GM12878 (cell line): ENCODE data around the gene UCKL1. TPM values are rescaled to one million over a fixed set of nuclear protein-coding genes. Genes with fewer than 3 reads are reported as not detected.
A peak's percentile ranks its signal among the peaks of the same experiment; 100 is the strongest.

Source experiments
- ATAC-seq: fragments of 200-7000 bp; cut with Tn5 transposase; 3 replicates; pipeline ENCODE4 v1.9.1; 2020; ENCODE audit warnings: mild to moderate bottlenecking, moderate library complexity
- Bru-seq: library from RNA; stranded (reverse); fragments of 400-500 nt; gene quantifications from one replicate; lab custom pipeline; 2021; lab: Mats Ljungman, UMichigan
- BruChase-seq, 2 experiments: library from RNA; stranded (reverse); fragments of 400-500 nt; gene quantifications; one replicate each; lab custom pipeline; 2021; lab: Mats Ljungman, UMichigan
- BruUV-seq: library from RNA; stranded (reverse); fragments of 400-500 nt; replicated peaks from 2 replicates; lab custom pipeline; 2021; lab: Mats Ljungman, UMichigan
- CTCF ChIA-PET: fragments of 300-600 bp; sonication (Branson Sonifier 250); formaldehyde crosslinking; extraction: SDS; loops from one replicate; lab custom pipeline; 2021; ENCODE audit warnings: inconsistent platforms; lab: Yijun Ruan, JAX
- POLR2A ChIA-PET: fragments of 350-600 bp; formaldehyde crosslinking; extraction: SDS; loops from one replicate; lab custom pipeline; 2021; ENCODE audit warnings: inconsistent platforms; lab: Charles Lee
- RAD21 ChIA-PET: fragments of 300-600 bp; sonication (Branson Sonifier 250); formaldehyde crosslinking; loops from one replicate; lab custom pipeline; 2023; ENCODE audit warnings: antibody characterized with exemption; ENCODE audit not compliant: unreplicated experiment; lab: Charles Lee
- SMC1A ChIA-PET: fragments of 300-600 bp; sonication (Branson Sonifier 250); formaldehyde crosslinking; loops from one replicate; lab custom pipeline; 2023; ENCODE audit not compliant: unreplicated experiment, uncharacterized antibody; lab: Charles Lee
- DNase-seq: peaks from one replicate; pipeline ENCODE4 v3.0.0-alpha.2; 2011; ENCODE audit warnings: low read depth, low spot score
- FAIRE-seq: peaks from 3 replicates; lab custom pipeline; 2011; peaks lifted over from hg19 to GRCh38; lab: Jason Lieb, UNC
- H2AFZ ChIP-seq: 2 replicates; pipeline ENCODE4 v1.6.0; 2011; ENCODE audit warnings: low read depth, low read length, control low read depth; ENCODE audit not compliant: control insufficient read depth
- H3K27ac ChIP-seq: 2 replicates; pipeline ENCODE4 v1.5.1; 2011; ENCODE audit warnings: control low read depth; ENCODE audit not compliant: control insufficient read depth, insufficient read depth
- H3K27me3 ChIP-seq, 2 experiments: replicated peaks in 1 of 2; 2 replicates each; pipeline versions ENCODE4 v1.6.0 to v1.6.1; 2011; ENCODE audit warnings: low read length in 1 of 2; ENCODE audit not compliant: control insufficient read depth in 2 of 2, insufficient read depth in 2 of 2
- H3K36me3 ChIP-seq, 2 experiments: 2 replicates each; pipeline ENCODE4 v1.5.1; 2011; ENCODE audit warnings: low read length in 1 of 2; ENCODE audit not compliant: control insufficient read depth in 2 of 2, insufficient read depth in 2 of 2
- H3K4me1 ChIP-seq: 2 replicates; pipeline ENCODE4 v1.6.1; 2011; ENCODE audit warnings: mild to moderate bottlenecking, low read length, moderate library complexity, mixed read lengths; ENCODE audit not compliant: control insufficient read depth, insufficient read depth
- H3K4me2 ChIP-seq: 2 replicates; pipeline ENCODE4 v1.6.0; 2011; ENCODE audit warnings: control low read depth; ENCODE audit not compliant: control insufficient read depth, insufficient read depth
- H3K4me3 ChIP-seq: fragments of 200-600 bp; sonication (generic); 2 replicates; pipeline ENCODE4 v1.5.1; 2016
- H3K79me2 ChIP-seq: 2 replicates; pipeline ENCODE4 v1.6.0; 2011; ENCODE audit warnings: low read length; ENCODE audit not compliant: control insufficient read depth, insufficient read depth
- H3K9ac ChIP-seq: 2 replicates; pipeline ENCODE4 v1.8.0; 2011; ENCODE audit warnings: low read length, control low read depth, mixed read lengths; ENCODE audit not compliant: control insufficient read depth, insufficient read depth
- H3K9me3 ChIP-seq: replicated peaks from 3 replicates; pipeline ENCODE4 v1.5.1; 2011; ENCODE audit warnings: mild to moderate bottlenecking, low read length; ENCODE audit not compliant: control insufficient read depth, insufficient read depth
- H4K20me1 ChIP-seq: 2 replicates; pipeline ENCODE4 v1.6.0; 2011; ENCODE audit not compliant: control insufficient read depth, insufficient read depth
- ATF2 ChIP-seq: IDR thresholded peaks from 2 replicates; pipeline ENCODE4 v1.6.1; 2012; ENCODE audit warnings: low read length, inconsistent platforms
- ATF3 ChIP-seq: IDR thresholded peaks from 2 replicates; pipeline ENCODE4 v1.6.1; 2011; ENCODE audit warnings: low read depth, mild to moderate bottlenecking, low read length, moderate library complexity, borderline replicate concordance; ENCODE audit errors: extremely low read depth
- BHLHE40 ChIP-seq, 2 experiments: fragments of 450-650 bp in 1 of 2; IDR thresholded peaks; 2 replicates each; pipeline ENCODE4 v1.6.1; 2011 to 2017; ENCODE audit warnings: low read depth in 2 of 2, borderline replicate concordance in 1 of 2, improper control_type of control experiment in 1 of 2, low read length in 1 of 2, mild to moderate bottlenecking in 1 of 2
- FOXK2 ChIP-seq: fragments of 450-650 bp; IDR thresholded peaks from 2 replicates; pipeline ENCODE4 v1.6.1; 2017; ENCODE audit warnings: mild to moderate bottlenecking, moderate library complexity
- HSF1 ChIP-seq: fragments of 150-350 bp; IDR thresholded peaks from 2 replicates; pipeline ENCODE4 v1.6.1; 2014; ENCODE audit warnings: mild to moderate bottlenecking, low read depth, low read length
- LARP7 ChIP-seq: fragments of 450-650 bp; IDR thresholded peaks from 2 replicates; pipeline ENCODE4 v1.6.1; 2017; ENCODE audit warnings: mild to moderate bottlenecking
- NR2C2 ChIP-seq: IDR thresholded peaks from 2 replicates; pipeline ENCODE4 v1.6.1; 2011; ENCODE audit warnings: borderline replicate concordance, low read depth; ENCODE audit not compliant: control insufficient read depth, insufficient read length
- NR2F1 ChIP-seq: fragments of 450-650 bp; conservative IDR thresholded peaks from 2 replicates; pipeline ENCODE4 v1.6.1; 2017; ENCODE audit warnings: mild to moderate bottlenecking
- PAX5 ChIP-seq: IDR thresholded peaks from 2 replicates; pipeline ENCODE4 v1.6.1; 2011; ENCODE audit warnings: low read depth, low read length, borderline replicate concordance
- POLR2AphosphoS2 ChIP-seq: IDR thresholded peaks from 2 replicates; pipeline ENCODE4 v1.6.1; 2011; ENCODE audit warnings: low read depth, mild to moderate bottlenecking, low read length, improper control_type of control experiment, moderate library complexity
- POLR2AphosphoS5 ChIP-seq: IDR thresholded peaks from 2 replicates; pipeline ENCODE4 v1.6.1; 2011; ENCODE audit warnings: mild to moderate bottlenecking, low read length, inconsistent platforms
- SIX5 ChIP-seq: IDR thresholded peaks from 2 replicates; pipeline ENCODE4 v1.6.1; 2011; ENCODE audit warnings: mild to moderate bottlenecking, low read depth, low read length, moderate library complexity; ENCODE audit not compliant: severe bottlenecking
- YY1 ChIP-seq: IDR thresholded peaks from 2 replicates; pipeline ENCODE4 v1.6.1; 2011; ENCODE audit warnings: low read depth, mild to moderate bottlenecking, low read length
- WGBS: methylation state at CpG from one replicate; pipeline ENCODE4 v1.1.6; 2016; ENCODE audit warnings: low lambda C conversion rate; ENCODE audit not compliant: insufficient replicate concordance, insufficient coverage; ENCODE audit errors: missing lambda C conversion rate; 5-methylcytosine and 5-hydroxymethylcytosine counted together
- in situ Hi-C: fragments of 300-500 bp; cut with MboI; formaldehyde crosslinking; loops from 9 replicates; pipeline ENCODE4 v1.14.3; 2018; ENCODE audit warnings: mixed read lengths
- intact Hi-C: fragments of 100-400 bp; cut with micrococcal nuclease; formaldehyde crosslinking; loops from one replicate; pipeline ENCODE4 v1.14.2; 2022; ENCODE audit not compliant: unreplicated experiment
- long read RNA-seq, 2 experiments: library from polyadenylated mRNA; unstranded; transcript quantifications; one replicate each; pipeline ENCODE4 v2.0.0, GENCODE V29; 2019 to 2020
- polyA minus RNA-seq, 3 experiments: library from RNA; depleted of rRNA, polyadenylated mRNA; stranded (reverse); fragments of >200 nt; gene quantifications; 2 replicates each; pipeline ENCODE4 v1.2.3, GENCODE V29; 2011
- polyA plus RNA-seq, 11 experiments: library from polyadenylated mRNA; depleted of rRNA in 4 of 11; unstranded in 6 of 11; stranded (reverse) in 5 of 11; fragments of >200 nt; fragmentation: Nextera tagmentation in 4 of 11; fragmentation: Illumina TruSeq in 1 of 11; extraction: Ambion mirVana in 4 of 11; extraction: Trizol in 1 of 11; gene quantifications; 1 replicate in 1 of 11; 2 replicates in 10 of 11; pipeline versions ENCODE4 v1.2.1 to v1.2.3, GENCODE V29; 2011 to 2016; ENCODE audit warnings: inconsistent platforms in 2 of 11, missing spikeins in 2 of 11, low read depth in 1 of 11
- total RNA-seq, 4 experiments: library from RNA; depleted of rRNA in 3 of 4; stranded (reverse); fragments of >200 nt in 3 of 4; fragmentation: Illumina TruSeq in 1 of 4; extraction: Trizol in 1 of 4; gene quantifications; 2 replicates each; pipeline versions ENCODE4 v1.2.1 to v1.2.3, GENCODE V29; 2013 to 2021

Gene UCKL1
- total RNA-seq (2013; cell fraction: nucleolus; rRNA removed) = 58.9 and 62.6 TPM in 2 replicates
- 17.5 and 23.6 TPM in 2 replicates for total RNA-seq (2014; rRNA removed)
- 11.0 and 13.2 TPM in 2 replicates for total RNA-seq (2014; rRNA removed; fragmentation: Illumina TruSeq; extraction: Trizol)
- 30.0 and 36.3 TPM in 2 replicates for total RNA-seq (2021)
- polyA plus RNA-seq (2011; ENCODE audit: low read depth) = 10.2 TPM
- 10.9 and 26.0 TPM in 2 replicates for polyA plus RNA-seq (2011; rRNA removed)
- polyA plus RNA-seq (2011; cell fraction: cytosol; rRNA removed) = 34.7 and 54.2 TPM in 2 replicates
- polyA plus RNA-seq (2011; cell fraction: nucleus; rRNA removed) = 190 and 213 TPM in 2 replicates
- polyA plus RNA-seq (2012) = 22.7 and 27.4 TPM in 2 replicates
- polyA plus RNA-seq (2014; fragmentation: Illumina TruSeq; extraction: Trizol) = 5.6 and 13.4 TPM in 2 replicates
- 1 to 10 TPM; 2.4 to 7.9 TPM for polyA plus RNA-seq (2014; fragmentation: Nextera tagmentation; extraction: Ambion mirVana)
- polyA plus RNA-seq (2014; rRNA removed) = 34.4 and 42.5 TPM in 2 replicates
- 10 to 100 TPM; 27.9 to 30.8 TPM for polyA plus RNA-seq (2016; fragmentation: Nextera tagmentation; extraction: Ambion mirVana)
- 21.1 and 31.2 TPM in 2 replicates for polyA minus RNA-seq (2011; rRNA and poly(A)+ RNA removed)
- polyA minus RNA-seq (2011; cell fraction: cytosol; rRNA and poly(A)+ RNA removed) = 9.9 and 11.3 TPM in 2 replicates
- 26.1 and 40.2 TPM in 2 replicates for polyA minus RNA-seq (2011; cell fraction: nucleus; rRNA and poly(A)+ RNA removed)
- percentile 63 among the genes with signal in this experiment for Bru-seq, nascent RNA
- BruChase-seq, experiment 1, labeled RNA remaining after a 6-hour chase = percentile 84 among the genes with signal in this experiment
- percentile 80 among the genes with signal in this experiment for BruChase-seq, experiment 2, labeled RNA remaining after a 2-hour chase
- long read RNA-seq, experiment 1, partial matches to known transcripts = 9 of 29 reads
- long read RNA-seq, experiment 1, other reads (novel, unspliced or antisense) = 20 of 29 reads
- long read RNA-seq, experiment 2, partial matches to known transcripts = 5 of 22 reads
- long read RNA-seq, experiment 2, other reads (novel, unspliced or antisense) = 17 of 22 reads

- FAIRE-seq = no peak
- peaks cover 3% of the 10 kb centered on the region; the same call in 1 of the 2 replicates for H4K20me1 ChIP-seq
- BruUV-seq = no TSS peak
- TF ChIP-seq POLR2AphosphoS5 (peak; percentile 65; the same call in 1 of the 2 replicates), PAX5 (no peak), NR2F1 (peak; percentile 89), NR2C2 (no peak), ATF3 (peak; percentile 66; the same call in 1 of the 2 replicates), YY1 (peak; percentile 94), BHLHE40 (IDR thresholded peaks at IDR 0.05; ENCODE audit: borderline replicate concordance in 1 of 2, low read depth in 2 of 2, low read length in 1 of 2) (peak; percentile 86 to 95), HSF1 (peak; percentile 53; the same call in 1 of the 2 replicates), ATF2 (no peak), POLR2AphosphoS2 (peak; percentile 83; the same call in 1 of the 2 replicates), LARP7 (peak; percentile 76), SIX5 (peak; percentile 97), FOXK2 (no peak)
Measured at GRCh38 chr20:63955827-63956663, at the start of gene UCKL1. Gene UCKL1 (minus strand): TSS chr20:63956416. CDS start chr20:63956372, 44 bp downstream.

More at GRCh38 chr20:63955827-63956663, at the start of gene UCKL1:
- POLR2A ChIA-PET = interaction anchor here (1.0 to 2.4 kb wide), 8 partner anchors 12 to 315 kb away, joined by 3 to 11 read pairs (median 3); partner anchors contain the start of genes PRPF6 and RTEL1
- H3K9me3 ChIP-seq = no peaks in the 10 kb centered on the region
- H3K36me3 ChIP-seq = no peaks in the 10 kb centered on the region; a peak in 1 of 4 replicates
- ATAC-seq = peak; percentile 87
- H3K9ac ChIP-seq = peak within 1 kb of the TSS; percentile 90
- intact Hi-C loops (loop anchor here (1.0 to 5.0 kb wide), 4 partner anchors 17 to 249 kb away; partner anchors contain the start of gene ARFRP1), in situ Hi-C loops (no loop called here)
- RAD21 ChIA-PET = interaction anchor here (0.6 to 2.2 kb wide), 7 partner anchors 19 to 418 kb away, joined by 3 to 10 read pairs (median 4); partner anchors contain the start of genes PRPF6, TCEA2 and TPD52L2
- peaks cover 35% of the 10 kb centered on the region for H3K79me2 ChIP-seq
- H3K27ac ChIP-seq = peak within 1 kb of the TSS; percentile 83
- under 1% methylated on average over 96 of the region's 105 CpGs for WGBS
- peak within 1 kb of the TSS; percentile 81 for H3K4me3 ChIP-seq
- DNase-seq = no peak
- H2AFZ ChIP-seq = peak within 1 kb of the TSS; percentile 81
- H3K4me2 ChIP-seq = peak within 1 kb of the TSS; percentile 86
- CTCF ChIA-PET = interaction anchor here (0.7 to 1.9 kb wide), 6 partner anchors 17 to 248 kb away, joined by 3 to 12 read pairs (median 4); partner anchors contain the start of genes ARFRP1 and ZGPAT
- H3K4me1 ChIP-seq = peaks cover 10% of the 10 kb centered on the region
- no peaks in the 10 kb centered on the region for H3K27me3 ChIP-seq
- SMC1A ChIA-PET = interaction anchor here (0.9 to 2.7 kb wide), 2 partner anchors 17 to 24 kb away, joined by 4 to 7 read pairs; partner anchors contain the start of gene PRPF6
